Cardiac fibroblast (primary cell): ENCODE measurements around the gene TMED8.

Source experiments
- DNase-seq, 2 donors: peaks; one replicate each; pipeline versions ENCODE4 v3.0.0 to v3.0.0-alpha.2; 2010; ENCODE audit warnings: low read depth in 2 of 2
- H3K4me3 ChIP-seq, 2 donors: replicated peaks in 1 of 2; 1 replicate in 1 of 2; 2 replicates in 1 of 2; pipeline ENCODE4 v1.5.1; 2011; ENCODE audit warnings: low read depth in 2 of 2, low read length in 2 of 2, mild to moderate bottlenecking in 2 of 2, moderate library complexity in 1 of 2
- CTCF ChIP-seq: IDR thresholded peaks from one replicate; pipeline ENCODE4 v1.5.1; 2011; ENCODE audit warnings: low read depth, mild to moderate bottlenecking, low read length, inconsistent platforms

TMED8 gene

DNA sequence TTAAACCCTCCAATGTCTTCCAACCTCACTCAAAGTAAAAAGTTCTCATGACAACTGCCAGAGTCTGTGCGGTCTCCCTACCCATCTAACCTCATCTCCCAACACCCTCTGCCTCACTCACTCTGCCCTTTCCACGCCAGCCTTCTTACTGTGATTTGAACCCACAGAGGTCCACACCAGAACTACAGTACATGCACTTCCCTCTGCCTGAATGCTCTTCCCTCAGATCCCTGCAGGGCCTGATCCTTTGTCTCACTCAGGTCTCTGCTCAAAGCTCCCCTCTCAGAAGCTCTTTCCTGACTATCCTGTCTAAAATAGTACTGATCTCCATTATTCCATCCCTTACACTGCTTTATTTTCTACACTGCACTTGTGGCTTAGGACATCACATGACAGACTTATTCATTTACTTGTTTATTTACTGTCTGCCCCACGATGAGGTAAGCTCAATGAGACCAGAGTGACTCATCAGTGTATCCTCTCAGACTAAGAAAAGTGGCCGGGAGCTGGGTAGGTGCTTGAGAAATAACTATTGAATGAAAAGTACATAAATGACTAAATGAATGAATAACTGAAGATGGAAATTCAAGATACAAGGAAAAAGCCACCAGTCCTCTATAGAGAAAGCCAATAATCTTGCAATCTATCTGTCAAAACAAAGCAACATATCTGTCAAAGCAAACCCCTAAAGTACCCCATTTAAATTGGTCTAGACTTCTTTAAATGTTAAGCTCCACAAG, 73.3 kb downstream of the TMED8 start:
- peak; percentile 84 to 98 for DNase-seq
- no peak for TF ChIP-seq CTCF
- H3K4me3 ChIP-seq: no peak overlapping the region

- peak in 1 of 2 donors; percentile 79 for DNase-seq
- peak; percentile 8 for TF ChIP-seq CTCF
- H3K4me3 ChIP-seq: no peak overlapping the region
These were observed 74.0 kb downstream of the TMED8 start for GRCh38 chr14:77302926-77303325.

DNA sequence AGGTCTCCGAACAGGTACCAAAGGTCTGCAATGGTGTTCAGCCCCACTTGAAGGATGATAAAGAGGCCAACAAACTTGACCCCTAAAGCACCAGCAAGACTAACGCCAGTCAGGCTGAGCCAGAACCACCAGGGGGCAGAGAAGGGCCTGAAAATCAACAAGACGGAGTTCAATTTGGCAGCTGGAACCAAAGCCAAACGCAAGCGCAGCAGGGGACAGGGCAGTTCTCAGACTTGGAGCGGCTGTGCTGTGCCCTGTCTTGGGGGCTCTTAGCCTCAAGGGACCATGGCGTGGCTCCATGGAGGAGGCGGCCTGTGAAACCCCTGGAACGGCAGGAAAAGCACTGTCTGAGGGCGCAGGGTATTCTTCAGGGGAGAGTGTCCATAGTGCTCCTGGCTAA, 75.8 kb downstream of the TMED8 start:
- peak; percentile 90 for TF ChIP-seq CTCF
- peak; percentile 89 to 93 for DNase-seq
- H3K4me3 ChIP-seq: no peak overlapping the region

DNA sequence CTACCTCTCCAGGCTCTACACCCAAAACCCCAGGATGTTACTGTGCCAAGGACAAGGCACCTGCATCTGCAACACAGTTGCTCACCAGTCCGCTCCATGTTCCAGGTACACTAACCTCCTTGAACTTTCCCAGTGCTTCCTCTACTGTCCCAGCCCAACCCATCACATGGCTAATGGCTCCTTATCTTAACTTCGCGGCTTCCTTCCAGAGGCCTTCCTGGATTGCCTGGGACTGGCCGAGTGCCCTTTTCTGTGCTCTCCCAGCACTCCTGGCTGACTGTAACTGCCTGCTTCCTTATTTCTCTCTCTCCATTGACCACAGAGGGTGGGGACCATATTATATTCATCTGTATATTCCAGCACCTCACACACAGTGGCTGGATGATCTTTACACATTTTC, 77.1 kb downstream of the TMED8 start:
- no peak for TF ChIP-seq CTCF
- DNase-seq: no peak
- no peak overlapping the region for H3K4me3 ChIP-seq

DNA sequence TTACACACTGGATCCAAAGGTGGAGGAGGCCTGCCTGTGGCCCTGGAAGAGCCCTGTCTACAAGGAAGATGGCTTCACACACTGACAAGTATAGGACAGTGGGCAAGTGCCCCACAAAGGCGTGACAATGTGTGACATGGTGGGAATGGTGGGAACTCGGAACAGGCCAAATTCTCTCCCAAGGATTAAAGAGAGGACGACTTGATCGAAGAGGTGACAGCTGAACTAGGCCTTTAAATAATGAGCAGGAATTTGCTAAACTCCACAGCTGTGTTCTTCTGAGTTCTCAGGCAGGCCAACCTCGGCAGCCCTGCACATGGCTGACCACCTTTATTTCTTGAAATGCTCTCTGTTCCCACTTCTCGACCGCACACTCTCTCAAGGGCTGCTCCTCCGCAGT, 80.0 kb downstream of the TMED8 start:
- DNase-seq: no peak
- TF ChIP-seq CTCF: no peak
- no peak overlapping the region for H3K4me3 ChIP-seq

DNA sequence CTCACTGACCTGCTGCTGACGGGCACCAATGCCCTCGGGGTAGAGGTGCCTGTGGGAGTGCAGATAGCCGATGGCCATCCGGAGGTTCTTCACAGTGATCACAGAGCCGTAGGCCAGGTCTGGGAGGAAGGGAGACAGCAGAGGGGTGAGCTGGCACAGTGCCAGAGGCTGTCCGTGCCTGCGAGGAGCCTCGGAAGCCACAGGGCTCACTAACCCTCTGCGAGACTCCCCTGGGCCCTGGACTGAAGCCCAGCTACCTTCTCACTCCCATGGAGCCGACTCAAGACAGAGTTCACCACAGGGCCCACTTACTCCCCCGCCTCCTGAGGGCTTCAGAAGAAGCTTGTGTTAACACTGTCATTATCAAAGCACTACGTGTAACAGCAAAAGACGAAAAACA, 80.7 kb downstream of the TMED8 start:
- no peak for DNase-seq
- no peak for TF ChIP-seq CTCF
- no peak overlapping the region for H3K4me3 ChIP-seq

DNA sequence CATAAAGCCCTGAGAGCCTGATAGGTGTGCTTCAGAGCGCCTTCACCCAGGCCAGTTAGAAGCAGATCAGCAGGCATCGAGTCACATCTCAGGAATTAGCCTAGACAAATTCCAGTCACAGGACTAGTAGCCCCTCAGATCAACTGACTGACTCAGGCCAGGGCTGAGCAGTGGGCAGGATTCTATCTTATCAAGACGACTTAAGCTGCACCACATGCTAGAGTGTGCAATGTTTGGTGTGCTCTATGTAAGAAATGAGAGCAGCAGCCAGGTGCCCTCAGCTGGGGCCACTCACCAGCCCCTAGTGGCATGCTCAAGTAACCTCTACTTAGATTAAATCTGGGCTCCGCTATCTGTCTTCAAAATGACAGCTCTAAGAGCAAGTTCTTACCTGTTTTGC, 86.2 kb downstream of the TMED8 start:
- no peak overlapping the region for H3K4me3 ChIP-seq
- TF ChIP-seq CTCF: no peak
- no peak for DNase-seq
